ENCODE data around the gene ANKAR. TPM values are rescaled to one million over a fixed set of nuclear protein-coding genes. Genes with fewer than 3 reads are reported as not detected.
A peak's percentile ranks its signal among the peaks of the same experiment; 100 is the strongest.

ANKAR gene
- total RNA-seq, 1 experiment from 2014 or later, result 3.5 TPM

DNA sequence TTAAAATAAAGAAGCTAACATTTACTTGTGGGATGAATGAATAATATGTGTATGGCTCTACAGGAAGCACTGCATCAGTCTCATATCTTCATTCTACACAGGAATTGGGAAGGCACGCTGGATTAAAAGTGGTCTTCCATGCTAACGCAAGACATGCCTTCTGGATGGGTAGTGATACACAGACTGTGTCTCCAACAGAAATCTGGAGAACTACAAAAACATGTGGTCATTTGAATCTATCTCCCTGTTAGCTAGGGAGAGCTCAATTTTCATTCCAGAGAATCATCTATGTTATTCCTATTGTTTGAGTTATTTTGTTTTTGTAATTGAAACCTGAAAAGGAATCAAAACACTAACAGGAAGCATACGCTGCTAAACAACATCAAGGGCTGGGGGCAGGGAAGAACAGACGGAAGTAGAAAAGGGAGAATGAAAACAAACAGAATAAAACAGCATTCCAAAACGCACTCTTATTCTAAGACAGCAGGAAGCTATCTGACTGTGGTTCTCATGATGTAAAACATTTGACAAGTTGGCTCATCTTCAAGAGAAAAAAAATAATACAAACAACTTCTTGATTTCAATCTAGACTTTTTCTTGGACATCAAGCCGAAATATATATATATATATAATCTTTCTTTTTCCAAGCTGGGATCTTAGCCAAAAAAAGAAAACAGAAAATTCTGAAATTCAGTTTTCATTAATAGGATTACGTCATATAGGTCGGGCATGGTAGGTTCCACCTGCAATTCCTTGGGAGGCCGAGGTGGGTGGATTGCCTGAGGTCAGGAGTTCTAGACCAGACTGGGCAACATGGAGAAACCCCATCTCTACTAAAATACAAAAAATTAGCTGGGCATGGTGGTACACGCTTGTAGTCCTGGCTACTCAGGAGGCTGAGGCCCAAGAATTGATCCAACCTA is 44.7 kb upstream of the ANKAR start:
- ChIA-PET CTCF (interaction anchor here (0.6 kb wide), 1 partner anchor 164 kb away, joined by 3 read pairs; no protein-coding TSS in a partner anchor), POLR2A (ENCODE audit: unreplicated experiment) (no interaction called here)
- Histone ChIP-seq H3K27ac (ENCODE audit: low read length) (no peak overlapping the region), H3K9me2 (replicated peaks; ENCODE audit: low read length) (no peaks in the 10 kb centered on the region), H3K4me1 (ENCODE audit: insufficient read depth, low read length) (peaks cover 7% of the 10 kb centered on the region), H3K9ac (ENCODE audit: low read length) (no peak overlapping the region), H3F3A (ENCODE audit: low read length, unreplicated experiment) (no peaks in the 10 kb centered on the region), H3K79me2 (ENCODE audit: low read length) (no peaks in the 10 kb centered on the region), H3K36me3 (ENCODE audit: low read depth, low read length) (no peaks in the 10 kb centered on the region), H3K27me3 (ENCODE audit: low read length) (no peaks in the 10 kb centered on the region), H3K4me2 (ENCODE audit: low read length) (no peak overlapping the region), H4K20me1 (ENCODE audit: low read length) (no peaks in the 10 kb centered on the region), H2AFZ (ENCODE audit: low read length) (no peak overlapping the region), H3K4me3 (ENCODE audit: low read length) (no peak overlapping the region), H3K9me3 (ENCODE audit: low read length) (no peaks in the 10 kb centered on the region)
- no TSS peak for BruUV-seq (replicated peaks)
- ATAC-seq (no peak), DNase-seq (no peak)
- intact Hi-C loops (cut with micrococcal nuclease), result loop anchor here (5.0 kb wide), 1 partner anchor 72 kb away; no protein-coding TSS in a partner anchor
- TF ChIP-seq EZH2 (IDR thresholded peaks at IDR 0.05; ENCODE audit: low read length, unreplicated experiment) (no peak), EZH2phosphoT487 (IDR thresholded peaks at IDR 0.05; ENCODE audit: borderline replicate concordance, low read length) (no peak)
- TF ChIP-seq, protein P1, sequence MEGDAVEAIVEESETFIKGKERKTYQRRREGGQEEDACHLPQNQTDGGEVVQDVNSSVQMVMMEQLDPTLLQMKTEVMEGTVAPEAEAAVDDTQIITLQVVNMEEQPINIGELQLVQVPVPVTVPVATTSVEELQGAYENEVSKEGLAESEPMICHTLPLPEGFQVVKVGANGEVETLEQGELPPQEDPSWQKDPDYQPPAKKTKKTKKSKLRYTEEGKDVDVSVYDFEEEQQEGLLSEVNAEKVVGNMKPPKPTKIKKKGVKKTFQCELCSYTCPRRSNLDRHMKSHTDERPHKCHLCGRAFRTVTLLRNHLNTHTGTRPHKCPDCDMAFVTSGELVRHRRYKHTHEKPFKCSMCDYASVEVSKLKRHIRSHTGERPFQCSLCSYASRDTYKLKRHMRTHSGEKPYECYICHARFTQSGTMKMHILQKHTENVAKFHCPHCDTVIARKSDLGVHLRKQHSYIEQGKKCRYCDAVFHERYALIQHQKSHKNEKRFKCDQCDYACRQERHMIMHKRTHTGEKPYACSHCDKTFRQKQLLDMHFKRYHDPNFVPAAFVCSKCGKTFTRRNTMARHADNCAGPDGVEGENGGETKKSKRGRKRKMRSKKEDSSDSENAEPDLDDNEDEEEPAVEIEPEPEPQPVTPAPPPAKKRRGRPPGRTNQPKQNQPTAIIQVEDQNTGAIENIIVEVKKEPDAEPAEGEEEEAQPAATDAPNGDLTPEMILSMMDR (conservative IDR thresholded peaks at IDR 0.05; ENCODE audit: low read depth, low read length), result no peak

DNA sequence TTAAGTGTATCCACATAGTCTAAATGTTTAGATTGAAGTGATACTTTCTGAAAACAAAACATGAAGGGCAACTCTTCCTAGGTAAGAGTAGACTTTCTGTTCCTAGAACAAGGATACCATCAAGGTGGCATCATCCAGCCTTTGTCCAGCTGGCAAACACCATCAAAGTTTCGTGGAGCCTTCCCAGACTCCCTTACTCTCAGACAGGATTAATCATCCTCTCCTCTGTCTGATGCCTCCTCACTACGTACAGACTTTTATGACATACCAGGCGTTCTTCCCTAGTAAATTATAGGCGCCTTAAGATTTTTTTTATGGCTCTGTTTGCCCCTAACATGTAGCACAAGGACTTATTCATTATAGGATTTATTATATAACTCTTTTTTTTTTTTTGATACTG is 42.6 kb upstream of the ANKAR start:
- no peaks in the 10 kb centered on the region for H3K36me3 ChIP-seq (ENCODE audit: low read depth, low read length)
- no peaks in the 10 kb centered on the region for H3K27me3 ChIP-seq (ENCODE audit: low read length)
- TF ChIP-seq, protein P1 (conservative IDR thresholded peaks at IDR 0.05; ENCODE audit: low read depth, low read length), result no peak
- TF ChIP-seq EZH2 (IDR thresholded peaks at IDR 0.05; ENCODE audit: low read length, unreplicated experiment), result no peak
- TF ChIP-seq EZH2phosphoT487 (IDR thresholded peaks at IDR 0.05; ENCODE audit: borderline replicate concordance, low read length), result no peak
- no peak overlapping the region for H3K9ac ChIP-seq (ENCODE audit: low read length)
- no peak for DNase-seq
- no peaks in the 10 kb centered on the region for H3K4me1 ChIP-seq (ENCODE audit: insufficient read depth, low read length)
- intact Hi-C loops (cut with micrococcal nuclease), result no loop called here
- no peak for ATAC-seq
- CTCF ChIA-PET, result no interaction called here
- POLR2A ChIA-PET (ENCODE audit: unreplicated experiment), result no interaction called here
- H2AFZ ChIP-seq (ENCODE audit: low read length), result no peak overlapping the region
- no peaks in the 10 kb centered on the region for H4K20me1 ChIP-seq (ENCODE audit: low read length)
- no peak overlapping the region for H3K27ac ChIP-seq (ENCODE audit: low read length)
- H3F3A ChIP-seq (ENCODE audit: low read length, unreplicated experiment), result no peaks in the 10 kb centered on the region
- no TSS peak for BruUV-seq (replicated peaks)
- no peaks in the 10 kb centered on the region for H3K9me3 ChIP-seq (ENCODE audit: low read length)
- no peaks in the 10 kb centered on the region for H3K79me2 ChIP-seq (ENCODE audit: low read length)
- H3K4me2 ChIP-seq (ENCODE audit: low read length), result no peak overlapping the region
- H3K9me2 ChIP-seq (replicated peaks; ENCODE audit: low read length), result no peaks in the 10 kb centered on the region
- no peak overlapping the region for H3K4me3 ChIP-seq (ENCODE audit: low read length)

DNA sequence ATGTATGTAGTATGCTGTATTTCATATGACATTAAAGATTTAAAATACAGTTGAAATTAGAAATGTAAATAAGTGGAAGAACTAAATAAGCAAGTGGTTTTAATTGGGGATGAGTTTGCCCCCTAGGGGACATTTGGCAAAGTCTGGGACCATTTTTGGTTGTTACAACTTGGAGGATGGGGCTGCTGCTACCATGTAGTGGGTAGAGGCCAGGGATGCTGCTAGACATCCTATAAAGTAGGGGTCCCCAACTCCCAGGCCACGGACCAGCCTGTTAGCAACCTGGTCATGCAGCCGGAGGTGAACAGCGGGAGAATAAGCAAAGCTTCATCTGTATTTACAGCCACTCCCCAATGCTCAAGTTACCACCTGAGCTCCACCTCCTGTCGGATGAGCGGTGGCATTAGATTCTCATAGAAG is 41.1 kb upstream of the ANKAR start:
- no TSS peak for BruUV-seq (replicated peaks)
- peak; percentile 49 for DNase-seq
- H3K9ac ChIP-seq (ENCODE audit: low read length), result no peak overlapping the region
- H3F3A ChIP-seq (ENCODE audit: low read length, unreplicated experiment), result no peaks in the 10 kb centered on the region
- no peaks in the 10 kb centered on the region for H3K9me2 ChIP-seq (replicated peaks; ENCODE audit: low read length)
- H3K4me2 ChIP-seq (ENCODE audit: low read length), result no peak overlapping the region
- H2AFZ ChIP-seq (ENCODE audit: low read length), result no peak overlapping the region
- no peaks in the 10 kb centered on the region for H3K36me3 ChIP-seq (ENCODE audit: low read depth, low read length)
- intact Hi-C loops (cut with micrococcal nuclease), result loop anchor here (1.0 kb wide), 1 partner anchor 167 kb away; no protein-coding TSS in a partner anchor
- TF ChIP-seq EZH2 (IDR thresholded peaks at IDR 0.05; ENCODE audit: low read length, unreplicated experiment) (no peak), EZH2phosphoT487 (IDR thresholded peaks at IDR 0.05; ENCODE audit: borderline replicate concordance, low read length) (no peak)
- TF ChIP-seq, protein P1 (conservative IDR thresholded peaks at IDR 0.05; ENCODE audit: low read depth, low read length), result peak; percentile 74
- H3K4me1 ChIP-seq (ENCODE audit: insufficient read depth, low read length), result no peaks in the 10 kb centered on the region
- POLR2A ChIA-PET (ENCODE audit: unreplicated experiment), result no interaction called here
- H3K79me2 ChIP-seq (ENCODE audit: low read length), result no peaks in the 10 kb centered on the region
- no peaks in the 10 kb centered on the region for H4K20me1 ChIP-seq (ENCODE audit: low read length)
- no peak overlapping the region for H3K4me3 ChIP-seq (ENCODE audit: low read length)
- no peaks in the 10 kb centered on the region for H3K27me3 ChIP-seq (ENCODE audit: low read length)
- H3K27ac ChIP-seq (ENCODE audit: low read length), result no peak overlapping the region
- ATAC-seq, result peak; percentile 50
- no peaks in the 10 kb centered on the region for H3K9me3 ChIP-seq (ENCODE audit: low read length)
- CTCF ChIA-PET, result no interaction called here
